ENCODE results near the gene PORCN.

GRCh38 chrX:48472851-48473703 is 35.7 kb upstream of the PORCN start:
- TF ChIP-seq POLR2AphosphoS5 (IDR thresholded peaks at IDR 0.05; ENCODE audit: borderline replicate concordance, low read depth, low read length), result no peak
- no peak for TF ChIP-seq EZH2 (IDR thresholded peaks at IDR 0.05)
- TF ChIP-seq FOXP2 (optimal IDR thresholded peaks at IDR 0.05; ENCODE audit: control extremely low read depth, extremely low read length, insufficient read depth), result no peak
